ENCODE data around the gene ADAM12.

GRCh38 chr10:126157189-126157588 is 231.1 kb downstream of the ADAM12 start:
- TF ChIP-seq EZH2 (IDR thresholded peaks at IDR 0.05; ENCODE audit: low read depth, unreplicated experiment) (no peak), CTCF (conservative IDR thresholded peaks at IDR 0.05; ENCODE audit: low read depth in 2 of 2) (no peak), EZH2phosphoT487 (IDR thresholded peaks at IDR 0.05; ENCODE audit: unreplicated experiment) (no peak), CREB1 (CRISPR knock-in tag; IDR thresholded peaks at IDR 0.05; ENCODE audit: low read depth) (no peak), ZNF114 (CRISPR knock-in tag; IDR thresholded peaks at IDR 0.05) (no peak), POLR2AphosphoS5 (IDR thresholded peaks at IDR 0.05; ENCODE audit: low read depth) (no peak), JUNB (IDR thresholded peaks at IDR 0.05; ENCODE audit: unreplicated experiment) (no peak), ZNF331 (CRISPR knock-in tag; IDR thresholded peaks at IDR 0.05; ENCODE audit: low read depth) (no peak), REST (IDR thresholded peaks at IDR 0.05; ENCODE audit: unreplicated experiment) (no peak), NANOG (IDR thresholded peaks at IDR 0.05; ENCODE audit: borderline replicate concordance) (no peak), STAT1 (IDR thresholded peaks at IDR 0.05; ENCODE audit: unreplicated experiment) (no peak), ETS1 (IDR thresholded peaks at IDR 0.05) (no peak), ZNF462 (CRISPR knock-in tag; IDR thresholded peaks at IDR 0.05) (no peak)
